ENCODE results near the gene RBMX.

DNA sequence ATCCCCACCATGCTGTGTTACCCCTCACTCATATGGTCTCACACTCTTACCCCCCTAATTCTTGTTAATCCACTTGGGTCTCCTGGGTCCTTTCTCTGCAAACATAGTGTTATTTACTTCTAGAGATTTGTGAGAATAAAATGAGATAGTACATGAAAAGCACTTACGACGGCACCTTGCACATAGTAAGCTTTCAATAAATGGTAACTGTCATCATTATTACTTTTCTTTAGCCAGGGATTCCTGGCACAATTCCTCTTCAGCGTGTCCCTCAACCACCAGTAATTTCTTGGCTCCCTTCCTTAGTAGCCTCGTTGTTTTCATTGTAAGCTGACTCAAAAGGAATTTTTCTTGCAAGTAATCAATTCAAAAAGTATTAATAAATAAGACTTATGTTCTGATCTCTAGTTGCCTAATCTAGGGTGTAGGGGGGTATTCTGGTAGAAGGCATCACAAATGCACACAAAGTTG, 30.1 kb upstream of the RBMX start:
- TF ChIP-seq CTCF (IDR thresholded peaks at IDR 0.05) (no peak), POLR2A (IDR thresholded peaks at IDR 0.05) (no peak)
